HCT116 (cell line): ENCODE data around the gene TMEM181. TPM values are rescaled to one million over a fixed set of nuclear protein-coding genes. Genes with fewer than 3 reads are reported as not detected.

Source experiments
- ATAC-seq: fragments of 200-7000 bp; cut with Tn5 transposase; 2 replicates; pipeline ENCODE4 v1.9.1; 2020; ENCODE audit warnings: mild to moderate bottlenecking, moderate library complexity
- BruUV-seq: library from RNA; stranded (reverse); fragments of 400-500 nt; replicated peaks from 2 replicates; lab custom pipeline; 2021; lab: Mats Ljungman, UMichigan
- CTCF ChIA-PET: fragments of 300-600 bp; sonication (Branson Sonifier 250); formaldehyde crosslinking; loops from one replicate; lab custom pipeline; 2021; ENCODE audit warnings: antibody characterized with exemption; lab: Charles Lee
- POLR2A ChIA-PET: fragments of 300-600, 350-600 bp; sonication (Branson Sonifier 250); formaldehyde crosslinking; loops from one replicate; lab custom pipeline; 2021; ENCODE audit warnings: antibody characterized with exemption; lab: Charles Lee
- RAD21 ChIA-PET, 2 experiments: fragments of 300-600 bp; sonication (Branson Sonifier 250); formaldehyde crosslinking; loops; one replicate each; lab custom pipeline; 2023; ENCODE audit warnings: low total read pairs in 2 of 2; ENCODE audit not compliant: uncharacterized antibody in 2 of 2, unreplicated experiment in 2 of 2, low non-redundant PET in 1 of 2; lab: Charles Lee
- DNase-seq: peaks from one replicate; pipeline ENCODE4 v3.0.0-alpha.2; 2010; ENCODE audit warnings: low read depth, low spot score
- H2AFZ ChIP-seq: fragments of 200-600 bp; shearing (Covaris generic), sonication (generic); 2 replicates; pipeline ENCODE4 v1.6.1; 2017; ENCODE audit warnings: low read depth, mixed run types, mixed read lengths, antibody characterized with exemption, low read length; ENCODE audit not compliant: poor library complexity, severe bottlenecking
- H3K27ac ChIP-seq: 2 replicates; pipeline ENCODE4 v1.5.1; 2012; ENCODE audit warnings: low read depth, low read length
- H3K27me3 ChIP-seq: fragments of 200-600 bp; sonication (generic); 2 replicates; pipeline ENCODE4 v1.6.1; 2016; ENCODE audit warnings: mixed run types, low read length, mixed read lengths; ENCODE audit not compliant: insufficient read depth
- H3K36me3 ChIP-seq, 2 experiments: fragments of 200-500 bp in 1 of 2; fragments of 200-600 bp in 1 of 2; sonication (Bioruptor generic) in 1 of 2; sonication (generic) in 1 of 2; 2 replicates each; pipeline versions ENCODE4 v1.5.1 to v1.6.1; 2014 to 2016; ENCODE audit warnings: low read length in 2 of 2, inconsistent platforms in 1 of 2, mixed read lengths in 1 of 2, mixed run types in 1 of 2; ENCODE audit not compliant: insufficient read depth in 2 of 2, control insufficient read depth in 1 of 2
- H3K4me1 ChIP-seq, 2 experiments: fragments of 200-600 bp in 1 of 2; sonication (generic) in 1 of 2; 2 replicates each; pipeline versions ENCODE4 v1.5.1 to v1.6.1; 2012 to 2017; ENCODE audit warnings: low read length in 2 of 2, inconsistent platforms in 1 of 2, mild to moderate bottlenecking in 1 of 2, mixed read lengths in 1 of 2, mixed run types in 1 of 2, moderate library complexity in 1 of 2; ENCODE audit not compliant: insufficient read depth in 2 of 2, control insufficient read depth in 1 of 2
- H3K4me2 ChIP-seq: fragments of 200-600 bp; sonication (generic); 2 replicates; pipeline ENCODE4 v1.6.1; 2017; ENCODE audit warnings: mixed run types, low read length, mixed read lengths
- H3K4me3 ChIP-seq, 2 experiments: fragments of 200-600 bp in 1 of 2; sonication (generic) in 1 of 2; replicated peaks in 1 of 2; 2 replicates each; pipeline ENCODE4 v1.5.1; 2011 to 2016; ENCODE audit warnings: low read length in 2 of 2, control low read depth in 1 of 2, low read depth in 1 of 2, mild to moderate bottlenecking in 1 of 2, mixed read lengths in 1 of 2, mixed run types in 1 of 2
- H3K79me2 ChIP-seq: fragments of 200-600 bp; sonication (generic); 2 replicates; pipeline ENCODE4 v1.6.1; 2017; ENCODE audit warnings: mild to moderate bottlenecking, mixed run types, low read length, moderate library complexity, mixed read lengths; ENCODE audit not compliant: insufficient read depth
- H3K9ac ChIP-seq: fragments of 200-600 bp; sonication (generic); 2 replicates; pipeline ENCODE4 v1.6.1; 2016; ENCODE audit warnings: low read length, mixed read lengths
- H3K9me2 ChIP-seq: fragments of 200-600 bp; sonication (generic), shearing (Covaris generic); 2 replicates; pipeline ENCODE4 v1.6.1; 2017; ENCODE audit warnings: mixed run types, mild to moderate bottlenecking, moderate library complexity; ENCODE audit not compliant: insufficient read depth
- H3K9me3 ChIP-seq, 2 experiments: fragments of 200-500 bp in 1 of 2; fragments of 200-600 bp in 1 of 2; sonication (Bioruptor generic) in 1 of 2; sonication (generic) in 1 of 2; 2 replicates each; pipeline ENCODE4 v1.6.1; 2014 to 2017; ENCODE audit warnings: low read length in 2 of 2, mixed read lengths in 2 of 2, inconsistent platforms in 1 of 2, low read depth in 1 of 2, mild to moderate bottlenecking in 1 of 2, mixed run types in 1 of 2, moderate library complexity in 1 of 2; ENCODE audit not compliant: control insufficient read depth in 1 of 2, insufficient read depth in 1 of 2
- H4K20me1 ChIP-seq: fragments of 200-600 bp; sonication (generic), shearing (Covaris generic); 2 replicates; pipeline ENCODE4 v1.6.1; 2017; ENCODE audit warnings: mixed run types, mild to moderate bottlenecking, moderate library complexity; ENCODE audit not compliant: insufficient read depth
- CEBPB ChIP-seq: IDR thresholded peaks from 2 replicates; pipeline ENCODE4 v1.6.1; 2012; ENCODE audit warnings: low read depth
- CTCF ChIP-seq, 3 experiments: fragments of 200-600 bp in 1 of 3; sonication (generic) in 1 of 3; IDR thresholded peaks in 2 of 3; conservative IDR thresholded peaks in 1 of 3; 2 replicates each; pipeline ENCODE4 v1.5.1; 2012 to 2017; ENCODE audit warnings: low read depth in 2 of 3, low read length in 2 of 3, antibody characterized with exemption in 1 of 3, borderline replicate concordance in 1 of 3, control low read depth in 1 of 3, mild to moderate bottlenecking in 1 of 3, mixed read lengths in 1 of 3, mixed run types in 1 of 3, moderate library complexity in 1 of 3; ENCODE audit not compliant: insufficient read depth in 1 of 3
- EGR1 ChIP-seq: IDR thresholded peaks from 2 replicates; pipeline ENCODE4 v1.6.1; 2012; ENCODE audit warnings: low read depth
- JUND ChIP-seq: IDR thresholded peaks from 2 replicates; pipeline ENCODE4 v1.6.1; 2012
- POLR2A ChIP-seq: IDR thresholded peaks from 2 replicates; pipeline ENCODE4 v1.7.0; 2011; ENCODE audit warnings: borderline replicate concordance; ENCODE audit not compliant: insufficient read depth, insufficient read length; ENCODE audit errors: extremely low read depth
- POLR2AphosphoS5 ChIP-seq: IDR thresholded peaks from 2 replicates; pipeline ENCODE4 v1.6.1; 2011; ENCODE audit warnings: mild to moderate bottlenecking, low read depth, low read length, moderate library complexity
- RAD21 ChIP-seq: IDR thresholded peaks from 2 replicates; pipeline ENCODE4 v1.6.1; 2012; ENCODE audit warnings: low read depth, mild to moderate bottlenecking
- REST ChIP-seq: IDR thresholded peaks from 2 replicates; pipeline ENCODE4 v1.6.1; 2012; ENCODE audit warnings: low read depth
- SRF ChIP-seq: IDR thresholded peaks from 2 replicates; pipeline ENCODE4 v1.6.1; 2012; ENCODE audit warnings: low read depth
- TCF7L2 ChIP-seq: IDR thresholded peaks from 2 replicates; pipeline ENCODE4 v1.7.0; 2011; ENCODE audit warnings: borderline replicate concordance, inconsistent platforms; ENCODE audit not compliant: insufficient read depth, insufficient read length; ENCODE audit errors: extremely low read depth
- YY1 ChIP-seq: IDR thresholded peaks from 2 replicates; pipeline ENCODE4 v1.6.1; 2011; ENCODE audit warnings: low read length, low read depth, moderate library complexity, mild to moderate bottlenecking; ENCODE audit not compliant: insufficient replicate concordance; ENCODE audit errors: extremely low read depth
- ZBTB33 ChIP-seq: IDR thresholded peaks from 2 replicates; pipeline ENCODE4 v1.6.1; 2011; ENCODE audit warnings: mild to moderate bottlenecking, low read length, moderate library complexity; ENCODE audit not compliant: insufficient replicate concordance; ENCODE audit errors: extremely low read depth
- intact Hi-C: fragments of 100-400 bp; cut with micrococcal nuclease; formaldehyde crosslinking; loops from 2 replicates; pipeline ENCODE4 v1.10.0; 2022
- total RNA-seq: library from RNA; stranded (reverse); gene quantifications from one replicate; pipeline ENCODE4 v1.2.1, GENCODE V29; 2021; ENCODE audit not compliant: unreplicated experiment
- TF ChIP-seq, protein P1 (sequence below): IDR thresholded peaks from 2 replicates; pipeline ENCODE4 v1.6.1; 2012
- TF ChIP-seq, protein P2 (sequence below): IDR thresholded peaks from 2 replicates; pipeline ENCODE4 v1.6.1; 2012

Gene TMEM181
- total RNA-seq, 1 experiment from 2014 or later: 34.4 TPM

DNA sequence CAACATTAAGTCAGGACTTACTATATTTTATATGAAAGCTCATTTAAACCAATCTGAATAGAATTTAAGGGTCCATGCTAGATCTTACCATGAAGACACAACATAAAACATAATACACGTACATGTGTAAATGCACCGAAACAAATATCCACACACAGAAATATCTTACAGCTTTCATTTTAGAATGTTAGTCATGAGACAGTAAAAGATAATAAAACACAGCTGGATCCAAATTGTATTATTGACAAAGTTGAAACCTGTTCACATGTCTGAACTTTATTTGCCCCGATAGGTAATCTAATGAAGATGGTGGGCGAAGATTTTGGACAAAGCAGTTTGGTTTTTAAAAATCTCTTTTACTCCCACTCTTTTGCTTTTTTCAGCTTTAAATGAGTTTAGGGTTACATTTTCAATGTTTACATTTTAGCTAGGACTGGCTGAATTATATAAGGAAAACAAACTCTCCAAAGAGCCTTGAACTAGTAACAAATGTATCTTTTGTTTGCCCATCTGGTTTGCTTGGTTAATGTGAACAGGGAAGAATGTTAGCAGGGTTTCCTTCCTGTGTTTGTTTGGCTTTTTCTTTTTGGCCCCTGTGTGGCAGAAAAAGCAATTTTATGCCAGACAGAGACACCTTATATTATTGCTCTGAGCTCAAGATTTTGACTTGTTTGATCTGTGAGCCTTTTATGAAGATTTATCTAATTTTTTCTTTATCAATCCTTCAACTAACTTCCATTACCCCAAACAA lies 5.1 kb upstream of the TMEM181 start:
- no peaks in the 10 kb centered on the region for H3K9me2 ChIP-seq
- ATAC-seq (no peak), DNase-seq (no peak)
- no peaks in the 10 kb centered on the region for H3K27me3 ChIP-seq
- no peak overlapping the region for H3K4me3 ChIP-seq
- peaks cover 0 to 8% of the 10 kb centered on the region in 2 experiments; a peak in 2 of 4 replicates for H3K4me1 ChIP-seq
- no peaks in the 10 kb centered on the region for H4K20me1 ChIP-seq
- CTCF ChIA-PET: no interaction called here
- H3K27ac ChIP-seq: no peak overlapping the region
- TF ChIP-seq POLR2A (no peak), CTCF (IDR thresholded peaks at IDR 0.05 in 2 of 3, conservative IDR thresholded peaks at IDR 0.05 in 1 of 3; ENCODE audit: borderline replicate concordance in 1 of 3, insufficient read depth in 1 of 3, low read depth in 2 of 3, low read length in 2 of 3) (no peak), JUND (no peak), YY1 (no peak), EGR1 (no peak), SRF (no peak), REST (no peak), CEBPB (no peak), RAD21 (no peak), ZBTB33 (no peak), TCF7L2 (no peak), POLR2AphosphoS5 (no peak)
- TF ChIP-seq, protein P1, sequence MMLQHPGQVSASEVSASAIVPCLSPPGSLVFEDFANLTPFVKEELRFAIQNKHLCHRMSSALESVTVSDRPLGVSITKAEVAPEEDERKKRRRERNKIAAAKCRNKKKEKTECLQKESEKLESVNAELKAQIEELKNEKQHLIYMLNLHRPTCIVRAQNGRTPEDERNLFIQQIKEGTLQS: no peak
- TF ChIP-seq, protein P2, sequence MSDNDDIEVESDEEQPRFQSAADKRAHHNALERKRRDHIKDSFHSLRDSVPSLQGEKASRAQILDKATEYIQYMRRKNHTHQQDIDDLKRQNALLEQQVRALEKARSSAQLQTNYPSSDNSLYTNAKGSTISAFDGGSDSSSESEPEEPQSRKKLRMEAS: no peak
- H3K4me2 ChIP-seq: no peak overlapping the region
- BruUV-seq: no TSS peak
- H2AFZ ChIP-seq: no peak overlapping the region
- H3K9ac ChIP-seq: no peak overlapping the region
- no peaks in the 10 kb centered on the region for H3K36me3 ChIP-seq
- H3K9me3 ChIP-seq: no peaks in the 10 kb centered on the region
- RAD21 ChIA-PET: no interaction called here
- POLR2A ChIA-PET: no interaction called here
- intact Hi-C loops: no loop called here
- no peaks in the 10 kb centered on the region for H3K79me2 ChIP-seq
